ENCODE measurements around the gene RFTN1. TPM values are rescaled to one million over a fixed set of nuclear protein-coding genes. Genes with fewer than 3 reads are reported as not detected.

Gene RFTN1
- total and polyA plus RNA-seq, 10 of the 15 experiments (the other 5 are each of a cell fraction or from before 2014, with no cell fraction given), result 20.6 to 213 (median 147) TPM

DNA sequence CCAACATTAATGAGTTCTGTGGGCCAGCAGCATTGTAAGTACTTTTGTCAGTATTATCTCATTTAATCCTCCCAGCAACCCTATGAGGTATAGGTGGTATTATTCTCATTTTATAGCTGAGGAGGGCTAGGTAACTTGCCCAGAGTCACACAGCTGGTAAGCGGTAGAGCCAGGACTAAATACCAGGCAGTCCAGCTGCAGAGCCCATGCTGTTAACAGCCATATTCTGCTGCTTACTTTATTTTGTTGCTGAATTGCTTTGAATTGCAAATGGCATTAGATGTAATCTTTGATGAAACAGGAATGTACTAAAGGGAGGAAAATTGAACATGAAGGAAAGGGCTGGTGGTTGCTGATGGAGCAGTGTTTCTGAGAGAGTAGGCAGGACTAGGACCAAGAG lies 228.9 kb downstream of the RFTN1 start:
- ChIA-PET RAD21 (ENCODE audit: unreplicated experiment) (interaction anchor here (2.4 kb wide), 1 partner anchor 16 kb away, joined by 15 read pairs; no protein-coding TSS in a partner anchor), SMC1A (ENCODE audit: uncharacterized antibody, unreplicated experiment) (interaction anchor here (1.6 to 3.1 kb wide), 6 partner anchors 10 to 266 kb away, joined by 3 to 21 read pairs (median 8); no protein-coding TSS in a partner anchor), CTCF (interaction anchor here (2.6 to 3.3 kb wide), 2 partner anchors 11 to 267 kb away, joined by 6 to 12 read pairs; no protein-coding TSS in a partner anchor), POLR2A (no interaction called here)
- Histone ChIP-seq H3K27me3 (replicated peaks in 1 of 2; ENCODE audit: control insufficient read depth in 2 of 2, insufficient read depth in 2 of 2, low read length in 1 of 2) (no peaks in the 10 kb centered on the region), H3K27ac (ENCODE audit: control insufficient read depth, insufficient read depth) (no peak overlapping the region), H3K4me1 (ENCODE audit: control insufficient read depth, insufficient read depth, low read length) (no peaks in the 10 kb centered on the region), H4K20me1 (ENCODE audit: control insufficient read depth, insufficient read depth) (no peaks in the 10 kb centered on the region; the same call in 1 of the 2 replicates), H3K4me2 (ENCODE audit: control insufficient read depth, insufficient read depth) (no peak overlapping the region), H3K9ac (ENCODE audit: control insufficient read depth, insufficient read depth, low read length) (no peak overlapping the region), H2AFZ (ENCODE audit: control insufficient read depth, low read depth, low read length) (no peak overlapping the region), H3K36me3 (ENCODE audit: control insufficient read depth in 2 of 2, insufficient read depth in 2 of 2, low read length in 1 of 2) (peaks cover 3 to 4% of the 10 kb centered on the region in 2 experiments; a peak in 3 of 4 replicates), H3K4me3 (no peak overlapping the region), H3K9me3 (replicated peaks; ENCODE audit: control insufficient read depth, insufficient read depth, low read length) (no peaks in the 10 kb centered on the region), H3K79me2 (ENCODE audit: control insufficient read depth, insufficient read depth, low read length) (no peaks in the 10 kb centered on the region; the same call in 1 of the 2 replicates)
- ATAC-seq (no peak), DNase-seq (ENCODE audit: low read depth, low spot score) (no peak), FAIRE-seq (no peak)
- BruUV-seq (replicated peaks), result no TSS peak
- TF ChIP-seq NFXL1 (IDR thresholded peaks at IDR 0.05; ENCODE audit: borderline replicate concordance) (no peak), JUND (IDR thresholded peaks at IDR 0.05; ENCODE audit: low read depth, low read length) (no peak), ATF7 (IDR thresholded peaks at IDR 0.05; ENCODE audit: low read depth) (no peak), ZNF274 (IDR thresholded peaks at IDR 0.05; ENCODE audit: insufficient read depth, insufficient read length) (no peak), MTA3 (IDR thresholded peaks at IDR 0.05; ENCODE audit: borderline replicate concordance, low read length) (no peak), WRNIP1 (IDR thresholded peaks at IDR 0.05; ENCODE audit: borderline replicate concordance, low read depth, low read length) (no peak), CBX5 (IDR thresholded peaks at IDR 0.05; ENCODE audit: low read depth) (no peak), HDGF (IDR thresholded peaks at IDR 0.05) (no peak), ZNF217 (IDR thresholded peaks at IDR 0.05) (no peak), ZSCAN29 (IDR thresholded peaks at IDR 0.05) (no peak), EED (IDR thresholded peaks at IDR 0.05; ENCODE audit: low read depth) (no peak)
- TF ChIP-seq, protein P1, sequence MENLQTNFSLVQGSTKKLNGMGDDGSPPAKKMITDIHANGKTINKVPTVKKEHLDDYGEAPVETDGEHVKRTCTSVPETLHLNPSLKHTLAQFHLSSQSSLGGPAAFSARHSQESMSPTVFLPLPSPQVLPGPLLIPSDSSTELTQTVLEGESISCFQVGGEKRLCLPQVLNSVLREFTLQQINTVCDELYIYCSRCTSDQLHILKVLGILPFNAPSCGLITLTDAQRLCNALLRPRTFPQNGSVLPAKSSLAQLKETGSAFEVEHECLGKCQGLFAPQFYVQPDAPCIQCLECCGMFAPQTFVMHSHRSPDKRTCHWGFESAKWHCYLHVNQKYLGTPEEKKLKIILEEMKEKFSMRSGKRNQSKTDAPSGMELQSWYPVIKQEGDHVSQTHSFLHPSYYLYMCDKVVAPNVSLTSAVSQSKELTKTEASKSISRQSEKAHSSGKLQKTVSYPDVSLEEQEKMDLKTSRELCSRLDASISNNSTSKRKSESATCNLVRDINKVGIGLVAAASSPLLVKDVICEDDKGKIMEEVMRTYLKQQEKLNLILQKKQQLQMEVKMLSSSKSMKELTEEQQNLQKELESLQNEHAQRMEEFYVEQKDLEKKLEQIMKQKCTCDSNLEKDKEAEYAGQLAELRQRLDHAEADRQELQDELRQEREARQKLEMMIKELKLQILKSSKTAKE (IDR thresholded peaks at IDR 0.05; ENCODE audit: low read depth, poor library complexity, severe bottlenecking), result no peak
- TF ChIP-seq, protein P2, sequence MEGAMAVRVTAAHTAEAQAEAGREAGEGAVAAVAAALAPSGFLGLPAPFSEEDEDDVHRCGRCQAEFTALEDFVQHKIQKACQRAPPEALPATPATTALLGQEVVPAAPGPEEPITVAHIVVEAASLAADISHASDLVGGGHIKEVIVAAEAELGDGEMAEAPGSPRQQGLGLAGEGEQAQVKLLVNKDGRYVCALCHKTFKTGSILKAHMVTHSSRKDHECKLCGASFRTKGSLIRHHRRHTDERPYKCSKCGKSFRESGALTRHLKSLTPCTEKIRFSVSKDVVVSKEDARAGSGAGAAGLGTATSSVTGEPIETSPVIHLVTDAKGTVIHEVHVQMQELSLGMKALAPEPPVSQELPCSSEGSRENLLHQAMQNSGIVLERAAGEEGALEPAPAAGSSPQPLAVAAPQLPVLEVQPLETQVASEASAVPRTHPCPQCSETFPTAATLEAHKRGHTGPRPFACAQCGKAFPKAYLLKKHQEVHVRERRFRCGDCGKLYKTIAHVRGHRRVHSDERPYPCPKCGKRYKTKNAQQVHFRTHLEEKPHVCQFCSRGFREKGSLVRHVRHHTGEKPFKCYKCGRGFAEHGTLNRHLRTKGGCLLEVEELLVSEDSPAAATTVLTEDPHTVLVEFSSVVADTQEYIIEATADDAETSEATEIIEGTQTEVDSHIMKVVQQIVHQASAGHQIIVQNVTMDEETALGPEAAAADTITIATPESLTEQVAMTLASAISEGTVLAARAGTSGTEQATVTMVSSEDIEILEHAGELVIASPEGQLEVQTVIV (IDR thresholded peaks at IDR 0.05; ENCODE audit: borderline replicate concordance, partially characterized antibody), result no peak
- in situ Hi-C loops (cut with MboI) (loop anchor here (5.0 to 25.0 kb wide), 4 partner anchors 268 to 928 kb away; no protein-coding TSS in a partner anchor), intact Hi-C loops (cut with micrococcal nuclease; ENCODE audit: unreplicated experiment) (no loop called here)
- 85% methylated on average over 1 of the region's 1 CpG for WGBS (ENCODE audit: insufficient coverage, insufficient replicate concordance, low lambda C conversion rate, missing lambda C conversion rate)
